Endothelial cell of umbilical vein (primary cell): ENCODE data around the gene MYO16. TPM values are rescaled to one million over a fixed set of nuclear protein-coding genes. Genes with fewer than 3 reads are reported as not detected.

Experiments
- BruUV-seq: library from RNA; stranded (reverse); fragments of 400-500 nt; replicated peaks from 2 replicates; lab custom pipeline; 2021; lab: Mats Ljungman, UMichigan
- CTCF ChIA-PET: fragments of 300-600, 350-600 bp; sonication (Branson Sonifier 250); formaldehyde crosslinking; loops from one replicate; lab custom pipeline; 2021; ENCODE audit warnings: antibody characterized with exemption, inconsistent platforms; lab: Charles Lee
- POLR2A ChIA-PET: fragments of 300-600, 350-600 bp; sonication (Branson Sonifier 250); formaldehyde crosslinking; loops from one replicate; lab custom pipeline; 2021; ENCODE audit warnings: antibody characterized with exemption, inconsistent platforms; lab: Charles Lee
- DNase-seq: peaks from one replicate; pipeline ENCODE4 v3.0.0-alpha.2; 2011; ENCODE audit warnings: low read depth, low spot score
- FAIRE-seq: peaks from 2 replicates; lab custom pipeline; 2011; peaks lifted over from hg19 to GRCh38; lab: Jason Lieb, UNC
- H2AFZ ChIP-seq: 2 replicates; pipeline ENCODE4 v1.6.0; 2012; ENCODE audit warnings: low read depth, low read length, control low read depth, inconsistent platforms
- H3K27ac ChIP-seq: 2 replicates; pipeline ENCODE4 v1.5.1; 2011; ENCODE audit warnings: low read depth, mild to moderate bottlenecking, control low read depth, low read length, moderate library complexity; ENCODE audit not compliant: insufficient read depth
- H3K27me3 ChIP-seq, 2 experiments: 2 replicates each; pipeline versions ENCODE4 v1.6.0 to v1.6.1; 2011; ENCODE audit warnings: low read length in 2 of 2, mixed read lengths in 1 of 2; ENCODE audit not compliant: control insufficient read depth in 2 of 2, insufficient read depth in 2 of 2
- H3K36me3 ChIP-seq, 2 experiments: 2 replicates in 1 of 2; 3 replicates in 1 of 2; pipeline ENCODE4 v1.5.1; 2011; ENCODE audit warnings: low read length in 2 of 2, mild to moderate bottlenecking in 1 of 2, moderate library complexity in 1 of 2; ENCODE audit not compliant: control insufficient read depth in 2 of 2, insufficient read depth in 2 of 2; ENCODE audit errors: extremely low read depth in 1 of 2
- H3K4me1 ChIP-seq: 3 replicates; pipeline ENCODE4 v1.5.1; 2011; ENCODE audit warnings: mild to moderate bottlenecking, low read length; ENCODE audit not compliant: control insufficient read depth, insufficient read depth; ENCODE audit errors: extremely low read depth
- H3K4me2 ChIP-seq: 2 replicates; pipeline ENCODE4 v1.6.1; 2011; ENCODE audit warnings: low read length, control low read depth, mixed read lengths; ENCODE audit not compliant: insufficient read depth
- H3K4me3 ChIP-seq, 3 experiments: fragments of 200-600 bp in 1 of 3; sonication (generic), shearing (Covaris generic) in 1 of 3; replicated peaks in 1 of 3; 2 replicates each; pipeline ENCODE4 v1.5.1; 2011 to 2016; ENCODE audit warnings: control low read depth in 3 of 3, low read length in 3 of 3, mild to moderate bottlenecking in 2 of 3, inconsistent platforms in 1 of 3, low read depth in 1 of 3, moderate library complexity in 1 of 3; ENCODE audit not compliant: insufficient read depth in 1 of 3
- H3K79me2 ChIP-seq: 2 replicates; pipeline ENCODE4 v1.6.0; 2012; ENCODE audit warnings: low read length, inconsistent platforms; ENCODE audit not compliant: control insufficient read depth, insufficient read depth
- H3K9ac ChIP-seq: replicated peaks from 2 replicates; pipeline ENCODE3; 2011; ENCODE audit warnings: low read length, control low read depth; ENCODE audit not compliant: insufficient read depth; ENCODE audit errors: extremely low read depth
- H3K9me1 ChIP-seq: replicated peaks from 3 replicates; pipeline ENCODE4 v1.6.0; 2011; ENCODE audit warnings: mild to moderate bottlenecking, low read length; ENCODE audit not compliant: control insufficient read depth, insufficient read depth; ENCODE audit errors: extremely low read depth
- H3K9me3 ChIP-seq: replicated peaks from 2 replicates; pipeline ENCODE4 v1.5.1; 2012; ENCODE audit warnings: low read length, inconsistent platforms; ENCODE audit not compliant: control insufficient read depth, insufficient read depth
- H4K20me1 ChIP-seq: replicated peaks from 2 replicates; pipeline ENCODE3; 2011; ENCODE audit warnings: mild to moderate bottlenecking, low read length; ENCODE audit not compliant: control insufficient read depth, insufficient read depth; ENCODE audit errors: extremely low read depth
- EZH2 ChIP-seq: IDR thresholded peaks from 2 replicates; pipeline ENCODE4 v1.6.1; 2012; ENCODE audit warnings: borderline replicate concordance, low read depth, mild to moderate bottlenecking, moderate library complexity, low read length, inconsistent platforms; ENCODE audit not compliant: severe bottlenecking
- FOS ChIP-seq: IDR thresholded peaks from 2 replicates; pipeline ENCODE4 v1.6.1; 2011; ENCODE audit warnings: mild to moderate bottlenecking, low read length, moderate library complexity, borderline replicate concordance; ENCODE audit not compliant: insufficient read depth
- GATA2 ChIP-seq: IDR thresholded peaks from 2 replicates; pipeline ENCODE4 v1.7.0; 2011; ENCODE audit warnings: low read depth, mild to moderate bottlenecking, moderate library complexity, mixed read lengths, low read length; ENCODE audit not compliant: insufficient read length, insufficient read depth
- JUN ChIP-seq: IDR thresholded peaks from 2 replicates; pipeline ENCODE4 v1.6.1; 2011; ENCODE audit warnings: borderline replicate concordance, low read depth; ENCODE audit not compliant: insufficient read length, insufficient read depth
- MYC ChIP-seq: IDR thresholded peaks from one replicate; pipeline ENCODE4 v1.6.1; 2011; ENCODE audit warnings: mild to moderate bottlenecking, low read depth, low read length
- POLR2A ChIP-seq: IDR thresholded peaks from 2 replicates; pipeline ENCODE4 v1.6.1; 2012; ENCODE audit warnings: low read depth, mild to moderate bottlenecking, control low read depth, low read length
- POLR2AphosphoS5 ChIP-seq: IDR thresholded peaks from 2 replicates; pipeline ENCODE4 v1.6.1; 2012; ENCODE audit warnings: low read depth, mild to moderate bottlenecking, control low read depth, low read length, moderate library complexity; ENCODE audit not compliant: insufficient read depth
- dilution Hi-C: fragments of 300-500 bp; cut with MboI; formaldehyde crosslinking; loops from one replicate; pipeline ENCODE4 v1.15.0; 2019; ENCODE audit warnings: low sequenced_read_pairs; ENCODE audit not compliant: extremely low pct_ligation_motif_present
- intact Hi-C: fragments of 100-400 bp; cut with micrococcal nuclease; formaldehyde crosslinking; loops from one replicate; pipeline ENCODE4 v1.10.0; 2022
- polyA plus RNA-seq, 4 experiments: library from polyadenylated mRNA; depleted of rRNA in 3 of 4; stranded (reverse) in 3 of 4; unstranded in 1 of 4; fragments of >200 nt; gene quantifications; 2 replicates each; pipeline versions ENCODE4 v1.2.1 to v1.2.3, GENCODE V29; 2011 to 2012; ENCODE audit warnings: missing spikeins in 1 of 4
- total RNA-seq: library from RNA; stranded (reverse); gene quantifications from 2 replicates; pipeline ENCODE4 v1.2.3, GENCODE V29; 2021
- TF ChIP-seq, protein P1 (sequence below): IDR thresholded peaks from 2 replicates; pipeline ENCODE4 v1.6.1; 2011; ENCODE audit not compliant: insufficient read depth, insufficient read length
- TF ChIP-seq, protein P2 (sequence below), 2 donors: IDR thresholded peaks; 1 replicate in 1 of 2; 2 replicates in 1 of 2; pipeline ENCODE4 v1.5.1; 2011; ENCODE audit warnings: low read length in 2 of 2, mild to moderate bottlenecking in 2 of 2, moderate library complexity in 2 of 2, control low read depth in 1 of 2, inconsistent platforms in 1 of 2, low read depth in 1 of 2; ENCODE audit not compliant: insufficient read depth in 1 of 2; ENCODE audit errors: extremely low read depth in 1 of 2

The MYO16 gene
- total and polyA plus RNA-seq, 2 donors (not counting 3 experiments of a cell fraction or from before 2014, with no cell fraction given) = 0.03 to 0.04 TPM

DNA sequence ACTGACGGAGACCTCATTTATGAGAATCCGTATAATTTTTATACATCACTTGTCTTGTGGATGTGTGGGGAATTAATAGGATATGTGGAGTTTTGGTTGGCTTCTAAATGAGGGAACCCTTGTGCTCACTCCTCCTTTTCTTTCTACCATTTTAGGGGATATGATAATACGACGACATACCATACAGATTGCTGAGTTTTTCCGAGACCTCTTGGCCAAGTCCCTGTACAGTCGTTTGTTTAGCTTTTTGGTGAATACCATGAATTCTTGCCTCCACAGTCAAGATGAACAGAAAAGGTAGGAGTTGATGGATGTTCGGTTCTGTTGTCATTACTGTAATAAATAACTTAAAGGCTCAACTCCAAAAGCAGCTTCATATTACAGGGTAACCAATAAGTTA is 335.2 kb downstream of the MYO16 start:
- Histone ChIP-seq H3K9me3 (no peaks in the 10 kb centered on the region), H3K27me3 (no peaks in the 10 kb centered on the region), H3K9me1 (no peaks in the 10 kb centered on the region), H3K9ac (no peak overlapping the region), H3K79me2 (no peaks in the 10 kb centered on the region), H3K36me3 (no peaks in the 10 kb centered on the region), H2AFZ (no peak overlapping the region), H3K4me2 (no peak overlapping the region), H4K20me1 (no peaks in the 10 kb centered on the region), H3K4me3 (no peak overlapping the region), H3K4me1 (no peaks in the 10 kb centered on the region), H3K27ac (no peak overlapping the region)
- TF ChIP-seq, protein P1, sequence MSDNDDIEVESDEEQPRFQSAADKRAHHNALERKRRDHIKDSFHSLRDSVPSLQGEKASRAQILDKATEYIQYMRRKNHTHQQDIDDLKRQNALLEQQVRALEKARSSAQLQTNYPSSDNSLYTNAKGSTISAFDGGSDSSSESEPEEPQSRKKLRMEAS = no peak
- TF ChIP-seq POLR2A (no peak), JUN (no peak), EZH2 (no peak), FOS (no peak), MYC (no peak), GATA2 (no peak), POLR2AphosphoS5 (no peak)
- TF ChIP-seq, protein P2, sequence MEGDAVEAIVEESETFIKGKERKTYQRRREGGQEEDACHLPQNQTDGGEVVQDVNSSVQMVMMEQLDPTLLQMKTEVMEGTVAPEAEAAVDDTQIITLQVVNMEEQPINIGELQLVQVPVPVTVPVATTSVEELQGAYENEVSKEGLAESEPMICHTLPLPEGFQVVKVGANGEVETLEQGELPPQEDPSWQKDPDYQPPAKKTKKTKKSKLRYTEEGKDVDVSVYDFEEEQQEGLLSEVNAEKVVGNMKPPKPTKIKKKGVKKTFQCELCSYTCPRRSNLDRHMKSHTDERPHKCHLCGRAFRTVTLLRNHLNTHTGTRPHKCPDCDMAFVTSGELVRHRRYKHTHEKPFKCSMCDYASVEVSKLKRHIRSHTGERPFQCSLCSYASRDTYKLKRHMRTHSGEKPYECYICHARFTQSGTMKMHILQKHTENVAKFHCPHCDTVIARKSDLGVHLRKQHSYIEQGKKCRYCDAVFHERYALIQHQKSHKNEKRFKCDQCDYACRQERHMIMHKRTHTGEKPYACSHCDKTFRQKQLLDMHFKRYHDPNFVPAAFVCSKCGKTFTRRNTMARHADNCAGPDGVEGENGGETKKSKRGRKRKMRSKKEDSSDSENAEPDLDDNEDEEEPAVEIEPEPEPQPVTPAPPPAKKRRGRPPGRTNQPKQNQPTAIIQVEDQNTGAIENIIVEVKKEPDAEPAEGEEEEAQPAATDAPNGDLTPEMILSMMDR (IDR thresholded peaks at IDR 0.05; ENCODE audit: extremely low read depth in 1 of 2, insufficient read depth in 1 of 2, low read depth in 1 of 2, low read length in 2 of 2) = no peak
- FAIRE-seq (no peak), DNase-seq (no peak)
- ChIA-PET POLR2A (no interaction called here), CTCF (no interaction called here)
- intact Hi-C loops (loop anchor here (5.0 to 10.0 kb wide), 2 partner anchors 700 to 778 kb away; no protein-coding TSS in a partner anchor), dilution Hi-C loops (no loop called here)
- no TSS peak for BruUV-seq
